ENCODE results near the gene WNT5B.

Gene WNT5B

DNA sequence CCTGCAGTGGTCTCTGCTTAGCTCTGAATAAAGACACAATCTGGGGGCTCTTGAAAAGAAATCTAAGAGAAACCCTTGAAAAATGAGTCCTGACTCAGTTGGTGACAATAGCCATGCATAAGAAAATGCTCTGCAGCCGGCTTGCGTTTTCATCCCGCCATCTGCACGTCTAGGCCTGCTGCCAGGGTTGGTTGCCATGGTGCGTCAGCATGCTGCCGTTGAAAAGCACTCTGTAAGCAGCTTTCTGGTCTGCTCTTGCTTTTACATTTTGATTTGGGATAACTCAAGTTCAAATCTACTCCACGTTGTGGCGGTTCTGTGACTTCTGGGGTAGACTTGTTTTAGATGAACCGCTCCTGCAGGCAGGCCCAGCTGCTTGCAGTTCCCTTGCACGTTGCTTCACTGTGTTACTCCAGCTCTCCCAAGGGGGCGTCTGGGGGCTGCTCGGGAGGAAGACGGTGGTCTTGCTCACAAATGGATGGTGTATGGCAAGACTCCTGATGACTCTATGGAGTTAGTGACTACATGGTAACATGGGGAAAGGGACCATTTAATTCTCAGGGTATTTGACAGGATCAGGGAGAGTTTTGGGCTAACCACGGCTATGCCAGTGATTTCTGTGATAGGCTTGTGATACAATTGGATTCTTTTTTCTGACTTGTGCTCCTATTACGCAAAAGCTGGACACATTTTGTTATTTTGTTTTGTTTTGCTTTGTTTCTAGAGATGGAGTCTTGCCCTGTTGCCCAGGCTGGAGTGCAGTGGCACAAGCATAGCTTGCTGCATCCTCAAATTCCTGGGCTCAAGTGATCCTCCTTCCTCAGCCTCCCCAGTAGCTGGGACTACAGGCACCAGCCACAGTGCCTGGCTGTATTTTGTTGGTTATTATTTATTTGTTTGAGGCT, 15.8 kb downstream of the WNT5B start:
- DNase-seq (ENCODE audit: low read depth, low spot score) = peak; percentile 28
- H3K4me3 ChIP-seq (ENCODE audit: low read length) = no peak overlapping the region

DNA sequence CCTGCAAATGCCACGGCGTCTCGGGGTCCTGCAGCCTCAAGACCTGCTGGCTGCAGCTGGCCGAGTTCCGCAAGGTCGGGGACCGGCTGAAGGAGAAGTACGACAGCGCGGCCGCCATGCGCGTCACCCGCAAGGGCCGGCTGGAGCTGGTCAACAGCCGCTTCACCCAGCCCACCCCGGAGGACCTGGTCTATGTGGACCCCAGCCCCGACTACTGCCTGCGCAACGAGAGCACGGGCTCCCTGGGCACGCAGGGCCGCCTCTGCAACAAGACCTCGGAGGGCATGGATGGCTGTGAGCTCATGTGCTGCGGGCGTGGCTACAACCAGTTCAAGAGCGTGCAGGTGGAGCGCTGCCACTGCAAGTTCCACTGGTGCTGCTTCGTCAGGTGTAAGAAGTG, 16.8 kb downstream of the WNT5B start:
- no peak overlapping the region for H3K4me3 ChIP-seq (ENCODE audit: low read length)
- no peak for DNase-seq (ENCODE audit: low read depth, low spot score)

DNA sequence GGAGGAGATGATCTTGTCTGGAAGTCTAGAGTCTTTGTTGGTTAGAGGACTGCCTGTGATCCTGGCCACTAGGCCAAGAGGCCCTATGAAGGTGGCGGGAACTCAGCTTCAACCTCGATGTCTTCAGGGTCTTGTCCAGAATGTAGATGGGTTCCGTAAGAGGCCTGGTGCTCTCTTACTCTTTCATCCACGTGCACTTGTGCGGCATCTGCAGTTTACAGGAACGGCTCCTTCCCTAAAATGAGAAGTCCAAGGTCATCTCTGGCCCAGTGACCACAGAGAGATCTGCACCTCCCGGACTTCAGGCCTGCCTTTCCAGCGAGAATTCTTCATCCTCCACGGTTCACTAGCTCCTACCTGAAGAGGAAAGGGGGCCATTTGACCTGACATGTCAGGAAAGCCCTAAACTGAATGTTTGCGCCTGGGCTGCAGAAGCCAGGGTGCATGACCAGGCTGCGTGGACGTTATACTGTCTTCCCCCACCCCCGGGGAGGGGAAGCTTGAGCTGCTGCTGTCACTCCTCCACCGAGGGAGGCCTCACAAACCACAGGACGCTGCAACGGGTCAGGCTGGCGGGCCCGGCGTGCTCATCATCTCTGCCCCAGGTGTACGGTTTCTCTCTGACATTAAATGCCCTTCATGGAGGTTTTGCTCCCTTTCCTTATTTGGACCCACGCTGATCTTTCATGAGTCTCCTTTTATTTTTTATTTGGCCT, 17.7 kb downstream of the WNT5B start:
- no peak for DNase-seq (ENCODE audit: low read depth, low spot score)
- no peak overlapping the region for H3K4me3 ChIP-seq (ENCODE audit: low read length)

DNA sequence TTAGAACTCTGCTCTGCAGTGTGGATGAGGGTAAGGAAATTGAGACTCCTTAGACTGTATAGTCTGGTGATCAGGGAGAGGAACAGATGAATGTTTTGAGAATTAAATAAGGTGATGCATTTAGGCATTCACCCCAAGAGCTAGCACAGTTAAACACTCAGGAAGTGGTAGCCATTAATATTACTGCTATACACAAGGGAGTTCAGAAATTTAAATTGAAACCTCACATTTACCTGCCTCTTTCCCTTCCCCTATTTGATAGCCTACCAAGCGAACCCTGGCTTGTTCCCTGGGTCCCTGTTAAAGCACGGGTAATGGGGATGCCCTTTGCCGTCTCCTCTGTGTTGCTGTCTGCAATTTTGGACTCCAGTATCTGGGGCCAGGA, 18.2 kb downstream of the WNT5B start:
- DNase-seq (ENCODE audit: low read depth, low spot score) = no peak
- H3K4me3 ChIP-seq (ENCODE audit: low read length) = no peak overlapping the region

DNA sequence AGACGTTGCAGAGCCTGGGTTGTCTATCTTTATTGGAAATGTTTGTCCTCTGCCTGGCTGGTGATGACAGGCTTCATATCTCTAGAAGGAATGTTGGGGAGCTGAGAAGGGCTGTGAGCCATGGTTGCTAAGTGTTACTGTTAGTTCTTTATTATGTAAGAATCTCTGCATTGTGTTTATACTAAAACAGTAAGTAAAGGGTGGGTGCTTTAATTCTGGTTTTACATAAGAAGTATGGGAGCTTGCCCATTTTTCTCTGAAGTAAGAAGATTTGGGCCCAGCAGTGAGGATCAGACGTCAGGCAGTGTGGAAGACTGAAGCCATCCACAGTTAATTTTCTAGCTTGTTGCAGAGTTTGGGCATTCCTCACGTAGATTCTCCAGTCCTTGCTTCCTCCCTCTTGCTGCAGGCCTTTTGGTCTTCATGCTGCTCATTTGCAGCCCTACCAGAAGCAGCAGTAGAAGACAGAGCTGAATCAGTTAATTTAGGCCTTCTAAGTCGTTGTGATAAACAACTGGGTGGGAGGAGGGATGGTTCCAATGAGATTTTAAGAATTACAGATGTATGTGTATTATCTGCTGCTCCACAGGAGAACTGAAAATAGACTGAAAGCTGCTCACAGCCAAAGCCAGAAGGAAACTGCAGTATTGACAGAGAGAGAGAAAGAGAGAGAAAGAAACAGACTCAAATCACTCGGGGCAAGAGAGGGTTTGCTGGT, 21.4 kb downstream of the WNT5B start:
- no peak for DNase-seq (ENCODE audit: low read depth, low spot score)
- H3K4me3 ChIP-seq (ENCODE audit: low read length) = no peak overlapping the region

DNA sequence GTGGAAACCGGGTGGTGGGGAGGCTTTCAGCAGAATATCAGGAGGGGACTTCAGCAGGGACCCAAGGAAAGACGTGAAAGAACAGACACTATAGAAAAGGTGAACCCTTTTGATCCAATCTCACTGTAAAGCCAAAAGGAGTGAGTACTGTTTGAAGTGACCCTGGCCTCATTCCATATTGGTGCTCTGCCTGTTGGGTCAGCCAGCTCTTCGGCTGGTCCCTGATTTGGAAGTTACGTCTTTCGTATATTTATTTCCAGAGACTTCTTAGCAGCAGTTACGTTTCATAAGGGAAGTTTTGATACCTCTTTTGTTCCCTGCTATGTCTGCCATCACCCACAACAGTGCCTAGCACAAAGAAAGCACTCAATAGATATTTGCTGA, 21.9 kb downstream of the WNT5B start:
- no peak for DNase-seq (ENCODE audit: low read depth, low spot score)
- no peak overlapping the region for H3K4me3 ChIP-seq (ENCODE audit: low read length)

DNA sequence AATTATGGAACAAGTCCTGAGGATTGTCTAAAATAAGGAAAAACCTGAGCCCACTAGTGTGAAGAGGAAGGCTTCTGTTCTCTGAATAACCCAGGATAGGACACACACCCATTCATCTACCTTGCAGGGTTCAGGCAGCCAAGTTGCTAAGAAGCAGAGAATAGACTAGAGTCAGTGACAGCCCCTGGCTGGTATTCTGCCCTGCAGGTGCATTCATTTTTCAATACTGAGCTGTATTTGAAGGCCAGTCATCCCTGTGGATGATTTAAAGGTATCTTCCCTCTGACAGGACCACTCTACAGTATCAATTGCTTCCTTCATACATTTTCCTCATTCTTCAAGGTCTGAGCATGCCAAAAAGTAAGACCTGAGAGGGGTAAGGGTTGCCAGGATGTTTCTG, 22.9 kb downstream of the WNT5B start:
- no peak for DNase-seq (ENCODE audit: low read depth, low spot score)
- no peak overlapping the region for H3K4me3 ChIP-seq (ENCODE audit: low read length)

DNA sequence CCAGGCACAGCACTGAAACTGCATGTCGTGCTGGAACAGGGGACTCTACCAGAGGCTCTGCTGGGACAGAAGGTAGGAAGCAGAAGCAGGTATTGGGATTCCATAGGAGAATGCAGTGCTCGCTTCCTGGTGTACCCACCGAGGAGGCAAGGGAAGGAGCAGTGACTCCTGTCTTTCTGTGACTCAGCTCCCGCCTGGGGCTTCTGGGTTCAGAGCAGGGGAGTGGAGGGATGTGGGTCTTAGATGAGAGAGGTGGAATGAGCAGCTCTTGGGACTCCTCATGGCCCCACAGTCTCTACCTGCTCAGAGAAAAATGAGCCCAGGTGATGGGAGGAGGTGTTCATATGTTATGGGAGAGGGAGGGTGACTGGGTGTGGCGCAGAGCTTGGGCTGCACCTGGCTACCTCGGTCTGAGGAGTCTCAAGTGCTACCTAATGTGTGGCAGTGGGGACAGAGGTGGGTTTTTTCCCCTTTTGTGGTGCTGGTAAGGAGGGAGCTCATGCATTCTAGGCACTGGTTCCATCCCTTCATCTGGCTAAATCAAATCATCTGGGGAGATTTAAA, 26.3 kb downstream of the WNT5B start:
- no peak overlapping the region for H3K4me3 ChIP-seq (ENCODE audit: low read length)
- no peak for DNase-seq (ENCODE audit: low read depth, low spot score)

DNA sequence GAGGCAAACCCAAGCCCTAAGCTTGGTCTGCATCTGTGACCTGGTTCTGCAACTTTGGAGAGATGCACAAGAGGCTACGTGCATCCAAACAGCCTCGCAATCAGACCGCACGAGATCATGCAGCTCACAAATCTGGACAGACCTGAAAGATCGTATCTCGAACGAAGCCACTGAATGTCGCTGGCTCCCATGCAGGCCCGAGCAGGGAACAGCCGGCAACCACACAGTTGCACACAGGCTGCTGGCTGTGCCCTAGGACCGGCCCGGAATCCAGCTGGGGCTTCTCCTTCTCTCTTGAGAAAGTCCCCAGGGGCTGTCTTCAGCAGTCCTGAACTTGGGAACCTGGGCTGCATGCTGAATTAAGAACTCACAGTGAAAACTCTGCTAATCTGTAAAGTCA, 27.9 kb downstream of the WNT5B start:
- H3K4me3 ChIP-seq (ENCODE audit: low read length) = no peak overlapping the region

DNA sequence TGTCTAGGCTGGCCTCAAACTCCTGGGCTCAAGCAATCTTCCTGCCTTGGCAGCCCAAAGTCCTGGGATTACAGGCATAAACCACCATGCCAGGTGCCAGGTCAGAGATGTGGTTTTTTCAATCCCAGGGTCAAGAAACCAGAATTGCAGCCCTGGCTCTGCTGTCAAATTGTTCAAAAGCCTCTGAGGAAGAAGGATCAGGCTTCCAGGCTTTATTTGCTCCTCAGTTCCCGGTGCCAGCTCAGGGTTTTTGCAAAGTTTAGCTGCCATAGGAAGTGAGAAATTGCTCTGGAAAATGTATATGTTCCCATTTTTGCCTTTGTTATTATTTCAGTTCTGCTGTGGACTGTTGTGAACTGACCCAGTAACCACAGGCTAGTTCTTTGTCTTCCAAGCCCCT, 28.7 kb downstream of the WNT5B start:
- no peak overlapping the region for H3K4me3 ChIP-seq (ENCODE audit: low read length)
- no peak for DNase-seq (ENCODE audit: low read depth, low spot score)

More for the DNA sequence above, 27.9 kb downstream of the WNT5B start:
- no peak for DNase-seq (ENCODE audit: low read depth, low spot score)

DNA sequence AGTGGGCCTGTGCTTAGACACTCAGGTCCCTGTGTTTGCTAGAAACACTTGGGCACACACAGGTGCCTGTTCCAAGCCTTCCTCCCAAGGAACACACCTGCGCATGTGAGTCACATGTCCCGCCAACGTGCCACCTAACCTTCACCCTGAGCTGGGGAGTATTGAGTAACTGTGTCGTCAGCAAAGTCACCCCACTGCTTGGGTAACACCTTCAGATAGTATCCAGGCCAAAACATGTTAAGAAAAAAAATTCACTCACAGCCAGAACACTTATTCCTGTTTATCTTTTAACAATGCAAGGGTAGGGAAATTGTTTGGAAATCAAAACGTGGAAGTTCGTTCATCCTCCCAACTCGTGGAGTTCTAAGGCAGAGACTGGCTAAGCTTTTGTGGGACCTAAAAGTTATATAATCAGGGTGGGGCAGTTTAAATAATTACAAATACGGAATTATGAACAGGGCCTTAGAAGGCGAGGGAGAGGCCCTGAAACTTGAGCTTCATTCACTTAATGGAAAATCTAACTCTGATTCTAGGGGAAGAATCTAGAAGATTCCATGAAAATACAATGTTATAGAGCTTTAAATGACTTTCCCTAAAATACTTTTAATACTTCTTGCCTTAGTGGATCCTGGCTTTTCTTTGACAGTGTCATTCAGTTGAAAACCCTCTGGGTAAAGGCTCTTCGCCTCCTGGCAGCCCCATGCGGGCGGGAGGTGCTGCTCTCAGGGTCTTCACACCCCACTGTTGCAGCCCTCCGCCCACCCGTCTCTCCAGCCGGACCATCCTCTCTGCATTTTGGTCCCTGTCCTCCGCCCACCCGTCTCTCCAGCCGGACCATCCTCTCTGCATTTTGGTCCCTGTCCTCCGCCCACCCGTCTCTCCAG, 31.5 kb downstream of the WNT5B start:
- H3K4me3 ChIP-seq (ENCODE audit: low read length) = no peak overlapping the region
- DNase-seq (ENCODE audit: low read depth, low spot score) = no peak

DNA sequence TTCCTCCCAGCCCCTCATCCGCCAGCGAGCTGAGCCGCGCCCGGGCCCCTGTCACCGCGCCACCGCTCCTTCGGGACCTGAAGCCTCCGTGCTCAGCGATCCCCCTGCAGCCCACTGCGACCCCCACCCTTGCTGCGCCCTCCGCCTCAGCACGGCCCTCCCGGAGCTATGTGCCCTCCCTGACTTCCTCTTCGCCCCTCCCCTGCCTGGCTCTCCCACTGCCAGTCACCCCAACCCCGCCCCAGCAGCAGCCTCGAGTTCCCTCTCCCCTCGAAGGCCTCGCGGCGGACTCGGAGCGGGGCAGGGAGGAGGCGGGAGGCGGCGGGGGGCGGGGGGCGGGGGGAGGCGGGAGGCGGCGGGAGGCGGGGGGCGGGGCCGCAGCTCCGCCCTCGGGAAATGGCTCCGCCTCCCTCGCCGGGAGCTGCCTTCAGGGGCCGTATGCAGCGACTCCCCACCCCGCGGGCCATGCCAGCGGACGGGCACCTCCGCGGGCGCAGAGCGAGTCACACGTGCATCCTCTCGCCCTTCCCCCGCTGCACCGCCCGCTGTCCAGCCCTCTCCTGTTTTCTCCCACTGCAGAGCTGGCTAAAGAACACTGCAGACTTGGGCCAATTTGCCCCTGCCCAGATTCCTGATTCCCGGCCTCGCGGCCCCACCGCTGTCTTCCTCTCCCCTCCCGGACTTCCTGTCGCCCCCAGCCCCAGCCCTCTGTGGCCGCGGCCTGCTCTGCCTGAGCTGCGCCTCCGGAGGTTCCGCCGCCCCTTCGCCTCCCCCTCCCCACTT, 32.7 kb downstream of the WNT5B start:
- peak overlapping the region; percentile 49 for H3K4me3 ChIP-seq (ENCODE audit: low read length)
- DNase-seq (ENCODE audit: low read depth, low spot score) = peak; percentile 82

DNA sequence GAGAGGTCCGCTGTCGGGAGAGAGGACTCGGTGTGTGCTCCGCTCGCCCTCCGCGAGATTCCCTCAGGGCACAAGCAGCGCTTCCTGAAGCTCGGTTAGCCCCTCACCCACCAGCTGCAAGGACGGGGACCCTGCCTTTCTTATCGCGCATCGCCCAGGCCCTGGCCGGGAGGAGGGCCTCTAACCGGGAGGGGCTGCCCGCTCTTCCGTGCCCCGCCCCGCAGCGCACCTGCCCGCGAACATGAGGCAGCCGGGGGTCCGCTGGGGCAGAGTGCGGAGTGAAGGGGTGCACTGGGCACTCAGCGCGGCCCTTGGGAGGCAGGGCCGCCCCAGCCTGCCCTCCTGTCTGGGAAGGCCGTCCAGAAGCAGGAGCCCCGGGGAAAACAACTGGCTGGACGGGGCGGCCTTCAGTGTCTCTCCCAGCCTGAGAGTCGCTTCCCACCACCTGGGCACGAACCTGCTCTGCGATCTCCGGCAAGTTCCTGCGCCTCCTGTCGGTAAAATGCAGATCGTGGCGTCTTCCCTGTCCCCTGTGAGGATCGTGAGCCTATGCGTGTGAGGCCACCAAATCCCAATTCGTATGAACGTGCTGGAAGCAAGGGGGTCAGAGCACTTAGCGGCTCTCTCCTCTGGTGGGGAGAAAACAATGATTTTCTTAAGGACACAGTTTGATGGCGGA, 33.9 kb downstream of the WNT5B start:
- no peak for DNase-seq (ENCODE audit: low read depth, low spot score)
- H3K4me3 ChIP-seq (ENCODE audit: low read length) = no peak overlapping the region

DNA sequence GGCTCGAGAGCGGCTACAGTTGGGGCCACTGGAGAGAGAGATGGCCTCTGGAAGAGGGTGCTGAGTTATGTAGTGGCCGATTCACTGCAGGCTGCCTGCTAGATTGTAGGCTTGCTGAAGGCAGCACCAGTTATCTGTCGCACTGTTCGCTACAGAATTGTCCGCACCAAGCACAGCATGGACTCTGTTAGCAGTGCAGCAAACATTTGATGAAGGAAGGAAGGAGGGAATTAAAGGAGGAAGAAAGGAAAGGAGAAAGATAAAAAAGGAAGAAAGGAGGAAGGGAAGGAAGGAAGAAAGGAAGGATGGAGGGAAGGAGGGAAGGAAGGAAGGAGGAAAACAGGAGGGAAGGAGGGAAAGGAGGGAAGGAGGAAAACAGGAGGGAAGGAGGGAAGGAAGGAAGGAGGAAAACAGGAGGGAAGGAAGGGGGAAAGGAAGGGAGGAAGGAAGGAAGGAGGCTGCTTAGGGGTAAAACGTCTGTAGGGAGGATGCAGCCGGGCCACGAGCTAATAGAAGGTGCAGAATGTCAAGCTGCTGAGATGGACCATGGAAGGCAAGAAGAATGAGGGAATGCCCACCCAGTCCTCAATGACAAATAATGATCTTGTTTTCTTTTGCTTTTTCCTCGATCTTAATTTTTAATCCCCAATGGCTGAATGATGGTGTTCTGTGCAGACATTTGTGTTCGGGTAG, 34.6 kb downstream of the WNT5B start:
- no peak for DNase-seq (ENCODE audit: low read depth, low spot score)
- no peak overlapping the region for H3K4me3 ChIP-seq (ENCODE audit: low read length)

DNA sequence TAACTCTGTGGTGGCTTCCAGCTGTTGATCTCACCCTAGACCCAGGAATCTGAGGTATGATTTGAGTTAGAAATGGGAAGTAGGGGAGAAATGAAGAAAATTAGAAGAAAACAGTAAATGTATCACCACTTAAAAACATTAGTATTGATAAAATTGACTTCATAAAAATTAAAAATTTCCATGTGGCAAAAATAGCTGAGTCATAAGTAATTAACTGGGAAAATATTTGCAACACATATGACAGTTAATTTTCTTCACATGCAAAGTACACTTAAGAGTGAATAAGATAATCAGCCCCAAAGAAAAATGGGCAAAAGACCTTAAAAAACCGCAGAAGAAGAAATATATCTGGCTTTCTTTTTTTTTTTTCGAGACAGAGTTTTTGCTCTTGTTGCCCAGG, 36.3 kb downstream of the WNT5B start:
- H3K4me3 ChIP-seq (ENCODE audit: low read length) = no peak overlapping the region
- no peak for DNase-seq (ENCODE audit: low read depth, low spot score)

DNA sequence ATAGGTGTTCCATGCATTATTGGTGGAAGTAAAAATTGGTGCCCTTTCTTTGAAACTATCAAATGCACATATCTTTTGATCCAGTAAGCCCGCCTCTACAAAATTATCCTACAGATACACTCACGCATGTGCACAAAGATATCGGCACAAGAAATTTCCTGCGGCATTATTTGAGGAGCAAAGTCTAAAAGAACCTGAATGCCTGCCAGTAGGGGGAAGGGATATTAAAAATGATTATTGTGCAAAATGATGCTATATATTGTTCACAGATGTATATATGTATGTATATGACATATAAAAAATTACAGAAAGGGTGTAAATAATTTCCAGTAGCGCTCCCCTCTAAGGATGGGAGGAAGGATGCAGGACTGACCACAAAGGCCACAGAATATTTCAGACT, 37.2 kb downstream of the WNT5B start:
- H3K4me3 ChIP-seq (ENCODE audit: low read length) = no peak overlapping the region
- DNase-seq (ENCODE audit: low read depth, low spot score) = no peak

DNA sequence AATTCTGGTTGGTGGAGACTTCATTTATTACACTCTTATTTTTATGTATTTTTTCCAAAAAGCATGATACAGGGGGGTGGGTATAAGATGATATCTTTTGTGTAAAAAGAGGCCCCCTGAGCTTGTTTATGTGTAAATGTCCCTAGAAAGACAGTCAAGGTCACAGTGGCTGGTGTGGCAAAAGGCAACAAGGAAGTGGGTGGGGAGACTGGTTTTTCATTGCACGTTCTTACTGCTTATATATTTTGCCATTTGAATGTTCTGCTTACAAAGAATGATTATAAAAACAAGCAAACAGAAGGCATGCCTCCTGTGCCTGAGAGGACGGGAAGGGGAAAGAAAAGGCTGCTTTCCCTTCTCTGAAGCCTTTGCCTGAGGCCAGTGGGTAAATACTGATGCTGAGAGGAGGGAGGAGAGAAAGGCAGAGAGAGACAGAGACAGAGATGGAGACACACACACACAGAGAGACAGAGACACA, 37.7 kb downstream of the WNT5B start:
- DNase-seq (ENCODE audit: low read depth, low spot score) = no peak
- no peak overlapping the region for H3K4me3 ChIP-seq (ENCODE audit: low read length)

Measured in Jurkat, Clone E6-1 (cell line).